Measurements from ENCODE around the gene CPNE5.

The CPNE5 gene

GRCh38 chr6:36834576-36835341 lies 4.5 kb downstream of the CPNE5 start:
- no peak for DNase-seq (ENCODE audit: low read depth)

- DNase-seq (ENCODE audit: low read depth), result no peak
Measured at GRCh38 chr6:36833182-36833789, 6.0 kb downstream of the CPNE5 start.

- DNase-seq (ENCODE audit: low read depth), result no peak
Measured at GRCh38 chr6:36832313-36832712, 6.9 kb downstream of the CPNE5 start.

- DNase-seq (ENCODE audit: low read depth), result no peak
Measured at GRCh38 chr6:36830577-36830976, 8.7 kb downstream of the CPNE5 start.

GRCh38 chr6:36829919-36830544 lies 9.2 kb downstream of the CPNE5 start:
- DNase-seq (ENCODE audit: low read depth), result no peak

- DNase-seq (ENCODE audit: low read depth), result no peak
Measured at GRCh38 chr6:36827261-36828079, 11.8 kb downstream of the CPNE5 start.

- DNase-seq (ENCODE audit: low read depth), result no peak
Measured at GRCh38 chr6:36826520-36827227, 12.6 kb downstream of the CPNE5 start.

GRCh38 chr6:36825994-36826393 lies 13.2 kb downstream of the CPNE5 start:
- DNase-seq (ENCODE audit: low read depth), result no peak

- no peak for DNase-seq (ENCODE audit: low read depth)
Measured at GRCh38 chr6:36825452-36825851, 13.8 kb downstream of the CPNE5 start.

- no peak for DNase-seq (ENCODE audit: low read depth)
Measured at GRCh38 chr6:36824253-36824652, 15.0 kb downstream of the CPNE5 start.

- DNase-seq (ENCODE audit: low read depth), result no peak
Measured at GRCh38 chr6:36823421-36824096, 15.7 kb downstream of the CPNE5 start.

GRCh38 chr6:36822506-36823269 lies 16.6 kb downstream of the CPNE5 start:
- DNase-seq (ENCODE audit: low read depth), result no peak

GRCh38 chr6:36821581-36822335 lies 17.5 kb downstream of the CPNE5 start:
- no peak for DNase-seq (ENCODE audit: low read depth)

- no peak for DNase-seq (ENCODE audit: low read depth)
Measured at GRCh38 chr6:36820700-36821580, 18.3 kb downstream of the CPNE5 start.

- DNase-seq (ENCODE audit: low read depth), result no peak
Measured at GRCh38 chr6:36818756-36819155, 20.5 kb downstream of the CPNE5 start.

GRCh38 chr6:36817847-36818246 lies 21.4 kb downstream of the CPNE5 start:
- DNase-seq (ENCODE audit: low read depth), result no peak

GRCh38 chr6:36817176-36817817 lies 21.9 kb downstream of the CPNE5 start:
- no peak for DNase-seq (ENCODE audit: low read depth)

All from T-helper 22 cell (primary cell).